HCT116 (cell line): ENCODE data around the gene GOLPH3L. TPM values are rescaled to one million over a fixed set of nuclear protein-coding genes. Genes with fewer than 3 reads are reported as not detected.

ENCODE experiments used
- ATAC-seq: fragments of 200-7000 bp; cut with Tn5 transposase; 2 replicates; pipeline ENCODE4 v1.9.1; 2020; ENCODE audit warnings: mild to moderate bottlenecking, moderate library complexity
- BruUV-seq: library from RNA; stranded (reverse); fragments of 400-500 nt; replicated peaks from 2 replicates; lab custom pipeline; 2021; lab: Mats Ljungman, UMichigan
- CTCF ChIA-PET: fragments of 300-600 bp; sonication (Branson Sonifier 250); formaldehyde crosslinking; loops from one replicate; lab custom pipeline; 2021; ENCODE audit warnings: antibody characterized with exemption; lab: Charles Lee
- POLR2A ChIA-PET: fragments of 300-600, 350-600 bp; sonication (Branson Sonifier 250); formaldehyde crosslinking; loops from one replicate; lab custom pipeline; 2021; ENCODE audit warnings: antibody characterized with exemption; lab: Charles Lee
- RAD21 ChIA-PET, 2 experiments: fragments of 300-600 bp; sonication (Branson Sonifier 250); formaldehyde crosslinking; loops; one replicate each; lab custom pipeline; 2023; ENCODE audit warnings: low total read pairs in 2 of 2; ENCODE audit not compliant: uncharacterized antibody in 2 of 2, unreplicated experiment in 2 of 2, low non-redundant PET in 1 of 2; lab: Charles Lee
- DNase-seq: peaks from one replicate; pipeline ENCODE4 v3.0.0-alpha.2; 2010; ENCODE audit warnings: low read depth, low spot score
- H2AFZ ChIP-seq: fragments of 200-600 bp; shearing (Covaris generic), sonication (generic); 2 replicates; pipeline ENCODE4 v1.6.1; 2017; ENCODE audit warnings: low read depth, mixed run types, mixed read lengths, antibody characterized with exemption, low read length; ENCODE audit not compliant: poor library complexity, severe bottlenecking
- H3K27ac ChIP-seq: 2 replicates; pipeline ENCODE4 v1.5.1; 2012; ENCODE audit warnings: low read depth, low read length
- H3K27me3 ChIP-seq: fragments of 200-600 bp; sonication (generic); 2 replicates; pipeline ENCODE4 v1.6.1; 2016; ENCODE audit warnings: mixed run types, low read length, mixed read lengths; ENCODE audit not compliant: insufficient read depth
- H3K36me3 ChIP-seq, 2 experiments: fragments of 200-500 bp in 1 of 2; fragments of 200-600 bp in 1 of 2; sonication (Bioruptor generic) in 1 of 2; sonication (generic) in 1 of 2; 2 replicates each; pipeline versions ENCODE4 v1.5.1 to v1.6.1; 2014 to 2016; ENCODE audit warnings: low read length in 2 of 2, inconsistent platforms in 1 of 2, mixed read lengths in 1 of 2, mixed run types in 1 of 2; ENCODE audit not compliant: insufficient read depth in 2 of 2, control insufficient read depth in 1 of 2
- H3K4me1 ChIP-seq, 2 experiments: fragments of 200-600 bp in 1 of 2; sonication (generic) in 1 of 2; 2 replicates each; pipeline versions ENCODE4 v1.5.1 to v1.6.1; 2012 to 2017; ENCODE audit warnings: low read length in 2 of 2, inconsistent platforms in 1 of 2, mild to moderate bottlenecking in 1 of 2, mixed read lengths in 1 of 2, mixed run types in 1 of 2, moderate library complexity in 1 of 2; ENCODE audit not compliant: insufficient read depth in 2 of 2, control insufficient read depth in 1 of 2
- H3K4me2 ChIP-seq: fragments of 200-600 bp; sonication (generic); 2 replicates; pipeline ENCODE4 v1.6.1; 2017; ENCODE audit warnings: mixed run types, low read length, mixed read lengths
- H3K4me3 ChIP-seq, 2 experiments: fragments of 200-600 bp in 1 of 2; sonication (generic) in 1 of 2; replicated peaks in 1 of 2; 2 replicates each; pipeline ENCODE4 v1.5.1; 2011 to 2016; ENCODE audit warnings: low read length in 2 of 2, control low read depth in 1 of 2, low read depth in 1 of 2, mild to moderate bottlenecking in 1 of 2, mixed read lengths in 1 of 2, mixed run types in 1 of 2
- H3K79me2 ChIP-seq: fragments of 200-600 bp; sonication (generic); 2 replicates; pipeline ENCODE4 v1.6.1; 2017; ENCODE audit warnings: mild to moderate bottlenecking, mixed run types, low read length, moderate library complexity, mixed read lengths; ENCODE audit not compliant: insufficient read depth
- H3K9ac ChIP-seq: fragments of 200-600 bp; sonication (generic); 2 replicates; pipeline ENCODE4 v1.6.1; 2016; ENCODE audit warnings: low read length, mixed read lengths
- H3K9me2 ChIP-seq: fragments of 200-600 bp; sonication (generic), shearing (Covaris generic); 2 replicates; pipeline ENCODE4 v1.6.1; 2017; ENCODE audit warnings: mixed run types, mild to moderate bottlenecking, moderate library complexity; ENCODE audit not compliant: insufficient read depth
- H3K9me3 ChIP-seq, 2 experiments: fragments of 200-500 bp in 1 of 2; fragments of 200-600 bp in 1 of 2; sonication (Bioruptor generic) in 1 of 2; sonication (generic) in 1 of 2; 2 replicates each; pipeline ENCODE4 v1.6.1; 2014 to 2017; ENCODE audit warnings: low read length in 2 of 2, mixed read lengths in 2 of 2, inconsistent platforms in 1 of 2, low read depth in 1 of 2, mild to moderate bottlenecking in 1 of 2, mixed run types in 1 of 2, moderate library complexity in 1 of 2; ENCODE audit not compliant: control insufficient read depth in 1 of 2, insufficient read depth in 1 of 2
- H4K20me1 ChIP-seq: fragments of 200-600 bp; sonication (generic), shearing (Covaris generic); 2 replicates; pipeline ENCODE4 v1.6.1; 2017; ENCODE audit warnings: mixed run types, mild to moderate bottlenecking, moderate library complexity; ENCODE audit not compliant: insufficient read depth
- ATF3 ChIP-seq: IDR thresholded peaks from 2 replicates; pipeline ENCODE4 v1.6.1; 2012
- CBX3 ChIP-seq: IDR thresholded peaks from 2 replicates; pipeline ENCODE4 v1.6.1; 2012; ENCODE audit warnings: low read depth
- CEBPB ChIP-seq: IDR thresholded peaks from 2 replicates; pipeline ENCODE4 v1.6.1; 2012; ENCODE audit warnings: low read depth
- EGR1 ChIP-seq: IDR thresholded peaks from 2 replicates; pipeline ENCODE4 v1.6.1; 2012; ENCODE audit warnings: low read depth
- FOSL1 ChIP-seq: IDR thresholded peaks from 2 replicates; pipeline ENCODE4 v1.6.1; 2012; ENCODE audit warnings: low read depth
- JUND ChIP-seq: IDR thresholded peaks from 2 replicates; pipeline ENCODE4 v1.6.1; 2012
- POLR2AphosphoS5 ChIP-seq: IDR thresholded peaks from 2 replicates; pipeline ENCODE4 v1.6.1; 2011; ENCODE audit warnings: mild to moderate bottlenecking, low read depth, low read length, moderate library complexity
- RAD21 ChIP-seq: IDR thresholded peaks from 2 replicates; pipeline ENCODE4 v1.6.1; 2012; ENCODE audit warnings: low read depth, mild to moderate bottlenecking
- SP1 ChIP-seq: IDR thresholded peaks from 2 replicates; pipeline ENCODE4 v1.6.1; 2012; ENCODE audit warnings: low read depth
- SRF ChIP-seq: IDR thresholded peaks from 2 replicates; pipeline ENCODE4 v1.6.1; 2012; ENCODE audit warnings: low read depth
- TCF7L2 ChIP-seq: IDR thresholded peaks from 2 replicates; pipeline ENCODE4 v1.7.0; 2011; ENCODE audit warnings: borderline replicate concordance, inconsistent platforms; ENCODE audit not compliant: insufficient read depth, insufficient read length; ENCODE audit errors: extremely low read depth
- intact Hi-C: fragments of 100-400 bp; cut with micrococcal nuclease; formaldehyde crosslinking; loops from 2 replicates; pipeline ENCODE4 v1.10.0; 2022
- total RNA-seq: library from RNA; stranded (reverse); gene quantifications from one replicate; pipeline ENCODE4 v1.2.1, GENCODE V29; 2021; ENCODE audit not compliant: unreplicated experiment
- TF ChIP-seq, protein P1 (sequence below): IDR thresholded peaks from 2 replicates; pipeline ENCODE4 v1.6.1; 2011; ENCODE audit warnings: mild to moderate bottlenecking, low read length, moderate library complexity; ENCODE audit not compliant: insufficient replicate concordance; ENCODE audit errors: extremely low read depth
- TF ChIP-seq, protein P2 (sequence below): IDR thresholded peaks from 2 replicates; pipeline ENCODE4 v1.6.1; 2012

GOLPH3L gene
- total RNA-seq, 1 experiment from 2014 or later, result 28.0 TPM

DNA sequence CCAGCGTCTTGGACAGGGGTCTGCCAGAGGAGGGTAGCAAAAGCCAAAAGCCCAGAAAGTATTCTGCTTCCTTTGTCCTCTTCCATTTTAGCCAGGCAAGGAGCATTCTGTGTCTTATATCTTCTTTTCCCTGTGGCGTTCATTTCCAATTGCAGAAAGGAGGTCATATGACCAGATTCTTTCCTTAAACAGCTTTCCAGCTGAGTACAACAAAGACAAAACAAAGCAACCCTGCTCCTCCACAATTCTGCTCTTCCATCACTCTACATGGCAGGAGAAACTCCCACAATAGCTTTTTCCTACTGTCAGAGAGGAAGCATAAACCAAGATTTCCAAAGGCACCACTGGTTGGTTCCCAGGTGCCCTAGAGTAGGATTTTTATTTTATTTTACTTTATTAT is 87.2 kb downstream of the GOLPH3L start:
- DNase-seq (no peak), ATAC-seq (no peak)
- Histone ChIP-seq H3K36me3 (peaks cover 3 to 4% of the 10 kb centered on the region in 2 experiments; a peak in 1 of 4 replicates), H3K4me3 (no peak overlapping the region), H3K4me1 (peaks cover 25 to 48% of the 10 kb centered on the region in 2 experiments), H3K9me3 (no peaks in the 10 kb centered on the region), H3K9ac (no peak overlapping the region), H3K4me2 (no peak overlapping the region), H3K9me2 (no peaks in the 10 kb centered on the region), H2AFZ (no peak overlapping the region), H3K27me3 (no peaks in the 10 kb centered on the region), H4K20me1 (no peaks in the 10 kb centered on the region), H3K79me2 (no peaks in the 10 kb centered on the region), H3K27ac (no peak overlapping the region)
- intact Hi-C loops, result no loop called here
- ChIA-PET CTCF (interaction anchor here (0.7 kb wide), 1 partner anchor 94 kb away, joined by 3 read pairs; no protein-coding TSS in a partner anchor), RAD21 (no interaction called here), POLR2A (interaction anchor here (1.0 kb wide), 1 partner anchor 30 kb away, joined by 4 read pairs; the partner anchor contains the start of gene MCL1)
- BruUV-seq, result no TSS peak
- TF ChIP-seq POLR2AphosphoS5, result no peak
- no peak for TF ChIP-seq ATF3
- TF ChIP-seq, protein P1, sequence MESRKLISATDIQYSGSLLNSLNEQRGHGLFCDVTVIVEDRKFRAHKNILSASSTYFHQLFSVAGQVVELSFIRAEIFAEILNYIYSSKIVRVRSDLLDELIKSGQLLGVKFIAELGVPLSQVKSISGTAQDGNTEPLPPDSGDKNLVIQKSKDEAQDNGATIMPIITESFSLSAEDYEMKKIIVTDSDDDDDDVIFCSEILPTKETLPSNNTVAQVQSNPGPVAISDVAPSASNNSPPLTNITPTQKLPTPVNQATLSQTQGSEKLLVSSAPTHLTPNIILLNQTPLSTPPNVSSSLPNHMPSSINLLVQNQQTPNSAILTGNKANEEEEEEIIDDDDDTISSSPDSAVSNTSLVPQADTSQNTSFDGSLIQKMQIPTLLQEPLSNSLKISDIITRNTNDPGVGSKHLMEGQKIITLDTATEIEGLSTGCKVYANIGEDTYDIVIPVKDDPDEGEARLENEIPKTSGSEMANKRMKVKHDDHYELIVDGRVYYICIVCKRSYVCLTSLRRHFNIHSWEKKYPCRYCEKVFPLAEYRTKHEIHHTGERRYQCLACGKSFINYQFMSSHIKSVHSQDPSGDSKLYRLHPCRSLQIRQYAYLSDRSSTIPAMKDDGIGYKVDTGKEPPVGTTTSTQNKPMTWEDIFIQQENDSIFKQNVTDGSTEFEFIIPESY, result no peak
- no peak for TF ChIP-seq CBX3
- no peak for TF ChIP-seq SRF
- TF ChIP-seq, protein P2, sequence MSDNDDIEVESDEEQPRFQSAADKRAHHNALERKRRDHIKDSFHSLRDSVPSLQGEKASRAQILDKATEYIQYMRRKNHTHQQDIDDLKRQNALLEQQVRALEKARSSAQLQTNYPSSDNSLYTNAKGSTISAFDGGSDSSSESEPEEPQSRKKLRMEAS, result no peak
- TF ChIP-seq JUND, result no peak
- TF ChIP-seq RAD21, result no peak
- TF ChIP-seq SP1, result no peak
- no peak for TF ChIP-seq CEBPB
- no peak for TF ChIP-seq TCF7L2
- TF ChIP-seq FOSL1, result no peak
- TF ChIP-seq EGR1, result no peak
